KG1 (cell line): Measurements from ENCODE around the gene ALDH1A3.

Experiments used
- DNase-seq: peaks from one replicate; lab custom pipeline; 2025; lab: John Stamatoyannopoulos, UW

The ALDH1A3 gene

GRCh38 chr15:100951965-100952364 is 72.3 kb downstream of the ALDH1A3 start:
- no peak for DNase-seq

- DNase-seq: no peak
These were observed 72.9 kb downstream of the ALDH1A3 start for GRCh38 chr15:100952566-100952965.

- DNase-seq: no peak
These were observed 78.9 kb downstream of the ALDH1A3 start for GRCh38 chr15:100958326-100959065.

DNA sequence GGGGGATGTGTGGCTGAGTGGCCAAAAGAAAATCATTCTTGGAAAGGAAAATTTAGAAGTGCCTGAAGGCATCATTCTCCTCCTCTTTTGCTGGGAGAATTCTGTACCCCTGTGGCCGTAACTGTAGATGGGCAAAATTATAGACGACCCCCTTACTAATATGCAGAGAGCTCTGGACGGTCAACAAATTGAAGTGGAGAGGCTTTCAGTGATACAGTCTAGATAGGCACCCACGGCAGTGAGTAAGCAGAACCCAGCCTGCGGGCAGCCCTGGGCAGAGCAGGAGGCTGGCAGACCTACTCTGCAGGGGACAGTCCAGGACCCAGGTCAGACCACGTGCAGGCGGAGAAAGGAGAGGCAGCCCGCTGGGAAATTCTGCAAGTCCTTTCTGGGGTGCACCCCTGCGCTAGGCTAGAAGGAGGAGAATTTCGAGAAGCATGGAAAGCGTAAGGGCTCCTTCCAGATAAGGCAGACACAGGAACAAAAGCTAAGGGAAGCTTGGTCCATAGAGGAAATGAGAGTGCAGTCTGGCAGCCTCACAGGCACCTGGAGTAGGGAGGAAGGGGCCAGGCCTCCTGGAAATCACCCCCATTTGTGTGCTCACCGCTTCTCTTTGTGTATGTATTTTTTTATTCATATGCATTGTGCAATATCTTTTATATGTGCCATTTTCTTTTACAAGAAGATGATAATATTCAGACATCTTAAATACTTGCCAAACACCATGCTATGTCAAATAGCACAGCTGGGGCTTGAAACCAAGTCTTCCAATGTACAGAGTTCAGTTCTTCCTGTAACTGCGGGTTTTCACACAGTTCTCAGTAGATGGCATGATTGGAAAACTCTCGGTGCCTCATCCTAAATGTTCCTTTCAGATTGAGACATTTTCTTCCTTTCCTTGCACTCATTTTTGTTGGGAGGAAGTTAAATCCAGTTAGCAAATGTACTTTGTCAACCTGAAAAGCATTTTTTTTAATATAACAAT is 79.7 kb downstream of the ALDH1A3 start:
- no peak for DNase-seq
